GM12891 (cell line): ENCODE measurements around the gene BAZ1B.

Experiments used
- PAX5 ChIP-seq: IDR thresholded peaks from 2 replicates; pipeline ENCODE4 v1.6.1; 2011; ENCODE audit warnings: low read length, moderate library complexity, mild to moderate bottlenecking; ENCODE audit not compliant: insufficient read depth, severe bottlenecking
- POLR2A ChIP-seq: IDR thresholded peaks from 2 replicates; pipeline ENCODE4 v1.6.1; 2011; ENCODE audit warnings: low read depth, low read length, control low read depth
- POLR2AphosphoS5 ChIP-seq: IDR thresholded peaks from 2 replicates; pipeline ENCODE4 v1.6.1; 2011; ENCODE audit warnings: low read depth, low read length, control low read depth
- POU2F2 ChIP-seq: IDR thresholded peaks from 2 replicates; pipeline ENCODE4 v1.6.1; 2011; ENCODE audit warnings: low read depth, mild to moderate bottlenecking, control low read depth, low read length, moderate library complexity
- SPI1 ChIP-seq: IDR thresholded peaks from 2 replicates; pipeline ENCODE4 v1.6.1; 2011; ENCODE audit warnings: low read depth, low read length, control low read depth
- TAF1 ChIP-seq: IDR thresholded peaks from 2 replicates; pipeline ENCODE4 v1.6.1; 2011; ENCODE audit warnings: low read depth, low read length, control low read depth

GRCh38 chr7:73522105-73522872 lies at the start of gene BAZ1B:
- TF ChIP-seq POLR2A: peak; percentile 79
- TF ChIP-seq SPI1: no peak
- peak; percentile 61 for TF ChIP-seq POLR2AphosphoS5
- TF ChIP-seq TAF1: peak; percentile 58
- no peak for TF ChIP-seq POU2F2
- no peak for TF ChIP-seq PAX5
